ENCODE data around the gene KRTAP3-2. TPM values are rescaled to one million over a fixed set of nuclear protein-coding genes. Genes with fewer than 3 reads are reported as not detected.
"Not testable (repeated sequence)": the region's sequence is repeated elsewhere in the genome, so short reads cannot be mapped to it uniquely, and the experiment has no call there.

The KRTAP3-2 gene
- not detected in 2 replicates for total RNA-seq

DNA sequence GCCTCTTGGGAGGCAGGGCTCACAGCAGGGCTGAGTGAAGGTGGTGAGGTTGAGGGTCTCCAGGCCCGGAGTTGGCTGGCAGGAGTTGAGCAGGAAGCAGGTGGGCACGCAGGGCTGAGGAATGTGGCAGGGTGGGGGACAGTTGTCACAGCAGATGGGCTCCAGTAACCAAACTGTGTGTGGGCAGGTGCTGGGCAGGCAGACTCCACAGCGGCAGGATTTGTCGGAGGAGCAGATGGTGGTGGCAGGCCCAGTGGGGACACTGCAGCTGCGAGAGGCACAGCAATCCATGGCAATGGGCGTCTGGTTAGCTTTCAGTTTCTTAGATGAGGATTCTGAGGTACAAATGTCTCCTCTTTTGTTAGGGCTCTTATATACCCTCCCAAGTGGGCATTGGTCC lies at the start of gene KRTAP3-2:
KRTAP3-2 (minus strand) TSS at position 344 of the 400 bp plus-strand sequence; CDS start at position 291, 53 bp downstream.
- ATAC-seq (ENCODE audit: low read depth); intact Hi-C loops (cut with micrococcal nuclease); H3K9me3 Mint-ChIP-seq; H3K36me3 Mint-ChIP-seq (ENCODE audit: low read depth); H3K4me3 Mint-ChIP-seq; CTCF ChIA-PET; DNase-seq; POLR2A ChIA-PET; H3K27ac Mint-ChIP-seq; H3K4me1 Mint-ChIP-seq: not testable (repeated sequence)
- H3K27me3 Mint-ChIP-seq, result peaks cover 34% of the 10 kb centered on the region

GRCh38 chr17:41049110-41049509 lies 49.4 kb upstream of the KRTAP3-2 start:
- Mint-ChIP-seq H3K36me3 (ENCODE audit: low read depth) (no peaks in the 10 kb centered on the region), H3K9me3 (peaks cover 4% of the 10 kb centered on the region), H3K27ac (no peak overlapping the region), H3K4me1 (no peaks in the 10 kb centered on the region), H3K4me3 (no peak overlapping the region), H3K27me3 (peaks cover 23% of the 10 kb centered on the region)
- ATAC-seq (ENCODE audit: low read depth) (no peak), DNase-seq (no peak)
- intact Hi-C loops (cut with micrococcal nuclease), result no loop called here
- CTCF ChIA-PET, result no interaction called here
- TF ChIP-seq CTCF (IDR thresholded peaks at IDR 0.05), result no peak
- POLR2A ChIA-PET, result no interaction called here

- intact Hi-C loops (cut with micrococcal nuclease), result no loop called here
- DNase-seq, result no peak
- Mint-ChIP-seq H3K4me3 (no peak overlapping the region), H3K9me3 (peaks cover 4% of the 10 kb centered on the region), H3K27ac (no peak overlapping the region), H3K27me3 (peaks cover 23% of the 10 kb centered on the region), H3K36me3 (ENCODE audit: low read depth) (no peaks in the 10 kb centered on the region), H3K4me1 (no peaks in the 10 kb centered on the region)
- ChIA-PET POLR2A (no interaction called here), CTCF (no interaction called here)
- TF ChIP-seq CTCF (IDR thresholded peaks at IDR 0.05), result no peak
- ATAC-seq (ENCODE audit: low read depth), result no peak
Observed at GRCh38 chr17:41048441-41048840, 48.7 kb upstream of the KRTAP3-2 start.

DNA sequence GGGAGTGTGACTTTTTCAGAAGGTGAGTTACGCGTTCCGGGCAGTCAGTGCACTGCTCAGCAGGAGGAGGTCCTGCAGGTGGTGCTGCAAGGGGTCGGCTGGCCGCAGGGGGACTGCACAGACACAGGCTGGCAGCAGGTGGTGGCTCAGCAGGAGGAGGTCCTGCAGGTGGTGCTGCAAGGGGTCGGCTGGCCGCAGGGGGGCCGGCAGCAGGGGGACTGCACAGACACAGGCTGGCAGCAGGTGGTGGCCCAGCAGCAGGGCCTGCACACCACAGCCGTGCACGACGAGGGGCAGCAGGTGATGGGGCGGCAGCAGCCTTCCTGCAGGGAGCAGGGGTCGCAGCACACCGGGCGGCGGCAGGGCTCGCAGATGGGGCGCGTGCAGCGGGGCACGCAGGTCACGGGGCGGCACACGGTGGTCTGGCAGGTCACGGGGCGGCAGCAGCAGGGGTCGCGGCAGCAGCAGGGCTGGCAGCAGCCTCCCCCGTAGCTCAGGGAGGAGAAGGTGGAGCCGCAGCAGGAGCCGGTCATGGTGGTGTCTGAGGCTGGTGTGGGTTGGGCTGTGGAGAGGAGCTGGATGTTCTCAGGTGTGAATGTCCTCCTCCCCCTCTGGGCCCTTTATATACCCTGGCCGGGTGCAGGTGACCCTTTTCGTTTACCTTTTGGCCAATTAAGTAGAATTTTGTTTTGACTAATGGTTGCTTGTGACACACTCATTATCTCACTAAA lies 47.2 kb upstream of the KRTAP3-2 start, which contains the start of gene KRTAP2-1:
KRTAP2-1 (minus strand) TSS at position 582 of the 731 bp plus-strand sequence; CDS start at position 533, 49 bp downstream.
- ATAC-seq (ENCODE audit: low read depth); POLR2A ChIA-PET; H3K4me3 Mint-ChIP-seq; DNase-seq; H3K27ac Mint-ChIP-seq; intact Hi-C loops (cut with micrococcal nuclease); H3K4me1 Mint-ChIP-seq; H3K36me3 Mint-ChIP-seq (ENCODE audit: low read depth); CTCF ChIA-PET: not testable (repeated sequence)
- H3K27me3 Mint-ChIP-seq, result peaks cover 20% of the 10 kb centered on the region
- H3K9me3 Mint-ChIP-seq, result peaks cover 14% of the 10 kb centered on the region

- DNase-seq (no peak), ATAC-seq (ENCODE audit: low read depth) (no peak)
- Mint-ChIP-seq H3K4me1 (no peaks in the 10 kb centered on the region), H3K27ac (no peak overlapping the region), H3K4me3 (no peak overlapping the region), H3K9me3 (peaks cover 14% of the 10 kb centered on the region), H3K36me3 (ENCODE audit: low read depth) (no peaks in the 10 kb centered on the region), H3K27me3 (peaks cover 21% of the 10 kb centered on the region)
- ChIA-PET POLR2A (no interaction called here), CTCF (no interaction called here)
- no peak for TF ChIP-seq CTCF (IDR thresholded peaks at IDR 0.05)
- intact Hi-C loops (cut with micrococcal nuclease), result no loop called here
Observed at GRCh38 chr17:41042953-41043352, 43.2 kb upstream of the KRTAP3-2 start.

- intact Hi-C loops (cut with micrococcal nuclease); H3K4me1 Mint-ChIP-seq; ATAC-seq (ENCODE audit: low read depth); H3K27ac Mint-ChIP-seq; CTCF ChIA-PET; POLR2A ChIA-PET; DNase-seq; H3K36me3 Mint-ChIP-seq (ENCODE audit: low read depth); H3K4me3 Mint-ChIP-seq: not testable (repeated sequence)
- H3K9me3 Mint-ChIP-seq, result peaks cover 14% of the 10 kb centered on the region
- H3K27me3 Mint-ChIP-seq, result peaks cover 19% of the 10 kb centered on the region
Observed at GRCh38 chr17:41040783-41041571, 41.3 kb upstream of the KRTAP3-2 start, which contains the start of gene KRTAP1-1. Gene KRTAP1-1, minus strand, starts transcription at chr17:41041450. Its CDS starts 53 bp downstream, at chr17:41041397.
